Mesodermal cell (in vitro differentiated cells): Measurements from ENCODE around the gene TMEM238L.

Experiments used
- H3K27ac ChIP-seq: 2 replicates; pipeline ENCODE4 v1.7.0; 2013; ENCODE audit warnings: mild to moderate bottlenecking, low read depth, low read length, moderate library complexity; ENCODE audit not compliant: severe bottlenecking
- H3K36me3 ChIP-seq: 2 replicates; pipeline ENCODE4 v1.7.1; 2013; ENCODE audit warnings: mild to moderate bottlenecking, low read length, moderate library complexity; ENCODE audit not compliant: control insufficient read depth, insufficient read depth
- H3K4me1 ChIP-seq: one replicate; pipeline ENCODE4 v1.7.1; 2013; ENCODE audit warnings: mild to moderate bottlenecking, low read length; ENCODE audit not compliant: insufficient read depth, control insufficient read depth, poor library complexity, severe bottlenecking
- H3K4me3 ChIP-seq: 2 replicates; pipeline ENCODE4 v1.7.0; 2013; ENCODE audit warnings: low read length, control low read depth, mild to moderate bottlenecking; ENCODE audit not compliant: insufficient read depth, poor library complexity, severe bottlenecking; ENCODE audit errors: extremely low read depth
- H3K9me3 ChIP-seq: 2 replicates; pipeline ENCODE4 v1.7.1; 2013; ENCODE audit warnings: mild to moderate bottlenecking, low read length, moderate library complexity; ENCODE audit not compliant: control insufficient read depth
- WGBS, 2 experiments: methylation state at CpG; one replicate each; pipeline ENCODE4 v1.1.5; 2013; ENCODE audit warnings: missing lambda C conversion rate in 2 of 2; ENCODE audit not compliant: insufficient coverage in 2 of 2; 5-methylcytosine and 5-hydroxymethylcytosine counted together

The TMEM238L gene

DNA sequence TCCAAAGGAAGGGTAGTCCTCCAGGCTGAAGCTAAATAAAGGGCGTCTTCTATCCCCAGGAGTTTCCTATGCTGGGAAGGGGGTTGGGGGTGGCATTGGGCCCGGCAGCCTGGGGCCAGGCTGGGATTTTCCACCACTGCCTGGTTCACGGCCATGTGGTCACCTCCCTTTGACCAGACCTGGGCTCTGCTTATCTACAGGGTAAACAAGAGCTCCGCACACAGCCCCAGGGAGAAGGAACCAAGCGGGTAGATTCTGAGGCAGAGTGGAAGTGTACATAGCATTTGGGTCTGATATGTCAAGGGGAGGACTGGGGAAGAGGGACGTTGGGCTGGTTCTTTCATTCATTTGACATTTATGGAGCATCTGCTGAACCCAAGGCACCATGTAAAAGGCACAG is 46.8 kb downstream of the TMEM238L start:
- no peak overlapping the region for H3K4me3 ChIP-seq
- peaks cover 5% of the 10 kb centered on the region for H3K4me1 ChIP-seq
- H3K27ac ChIP-seq = no peak overlapping the region
- 88 to 98% methylated on average over 6 of the region's 6 CpGs for WGBS, 2 experiments
- no peaks in the 10 kb centered on the region for H3K9me3 ChIP-seq
- no peaks in the 10 kb centered on the region for H3K36me3 ChIP-seq

GRCh38 chr17:10756619-10757018 is 47.3 kb downstream of the TMEM238L start:
- WGBS, 2 experiments = 100% methylated on average over 1 of the region's 2 CpGs
- H3K27ac ChIP-seq = no peak overlapping the region

DNA sequence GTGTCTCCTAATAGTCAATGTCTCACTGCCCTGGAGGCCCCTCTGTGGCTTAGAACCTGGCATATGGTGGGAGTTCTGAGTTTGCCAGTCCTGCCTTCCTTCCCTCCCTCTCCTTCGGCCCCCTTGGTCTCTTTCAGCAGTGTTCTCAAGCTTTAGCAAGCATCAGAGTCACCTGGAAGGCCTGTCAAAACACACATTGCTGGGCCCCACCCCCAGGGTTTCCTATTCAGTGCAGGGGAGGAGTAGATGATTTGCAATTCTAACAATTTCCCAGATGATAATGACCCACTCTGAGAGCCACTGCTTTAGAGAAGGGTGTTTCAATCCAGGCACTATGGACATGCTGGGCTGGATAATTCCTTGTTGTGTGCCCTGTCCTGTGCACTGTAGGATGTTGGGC is 47.7 kb downstream of the TMEM238L start:
- no CpG with 5 or more reads among the region's 1 CpG for WGBS, 2 experiments
- Histone ChIP-seq H3K27ac (no peak overlapping the region), H3K9me3 (no peaks in the 10 kb centered on the region), H3K4me3 (no peak overlapping the region), H3K36me3 (no peaks in the 10 kb centered on the region), H3K4me1 (peaks cover 5% of the 10 kb centered on the region)

More at GRCh38 chr17:10756619-10757018, 47.3 kb downstream of the TMEM238L start:
- no peak overlapping the region for H3K4me3 ChIP-seq
- no peaks in the 10 kb centered on the region for H3K36me3 ChIP-seq
- no peaks in the 10 kb centered on the region for H3K9me3 ChIP-seq
- peaks cover 5% of the 10 kb centered on the region for H3K4me1 ChIP-seq

GRCh38 chr17:10755592-10756127 is 48.2 kb downstream of the TMEM238L start:
- no peaks in the 10 kb centered on the region for H3K9me3 ChIP-seq
- no peak overlapping the region for H3K4me3 ChIP-seq
- no peaks in the 10 kb centered on the region for H3K36me3 ChIP-seq
- peaks cover 5% of the 10 kb centered on the region for H3K4me1 ChIP-seq
- 61 to 74% methylated on average over 3 of the region's 3 CpGs for WGBS, 2 experiments
- no peak overlapping the region for H3K27ac ChIP-seq

GRCh38 chr17:10754861-10755591 is 48.9 kb downstream of the TMEM238L start:
- no peak overlapping the region for H3K4me3 ChIP-seq
- peaks cover 5% of the 10 kb centered on the region for H3K4me1 ChIP-seq
- WGBS, 2 experiments = 14 to 15% methylated on average over 8 to 11 of the region's 14 CpGs
- no peaks in the 10 kb centered on the region for H3K36me3 ChIP-seq
- no peaks in the 10 kb centered on the region for H3K9me3 ChIP-seq
- no peak overlapping the region for H3K27ac ChIP-seq

DNA sequence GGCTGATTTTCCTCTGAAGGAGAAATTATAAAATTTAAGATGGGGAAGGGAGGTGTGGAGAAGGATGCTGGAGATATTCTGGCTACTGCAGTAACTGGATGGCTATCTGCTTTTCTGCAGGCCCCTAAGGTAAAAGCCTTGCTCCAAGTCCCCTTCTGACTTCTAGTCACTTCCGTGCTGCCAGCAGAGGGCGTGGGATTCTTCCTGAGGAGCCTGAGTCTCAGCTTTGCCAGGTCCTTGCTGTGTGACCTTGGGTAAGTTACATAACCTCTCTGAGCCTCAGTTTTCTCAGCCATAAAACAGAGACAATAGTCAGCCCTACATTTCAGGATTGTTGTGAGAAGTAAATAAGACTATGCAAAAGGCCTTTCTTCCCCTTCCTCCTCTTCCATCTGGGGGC is 49.8 kb downstream of the TMEM238L start:
- Histone ChIP-seq H3K36me3 (no peaks in the 10 kb centered on the region), H3K27ac (no peak overlapping the region), H3K4me3 (no peak overlapping the region), H3K4me1 (peaks cover 5% of the 10 kb centered on the region), H3K9me3 (no peaks in the 10 kb centered on the region)
- WGBS, 2 experiments = 14% methylated on average over 2 of the region's 2 CpGs

- no peaks in the 10 kb centered on the region for H3K9me3 ChIP-seq
These were observed 51.2 kb downstream of the TMEM238L start for GRCh38 chr17:10752696-10753095.

DNA sequence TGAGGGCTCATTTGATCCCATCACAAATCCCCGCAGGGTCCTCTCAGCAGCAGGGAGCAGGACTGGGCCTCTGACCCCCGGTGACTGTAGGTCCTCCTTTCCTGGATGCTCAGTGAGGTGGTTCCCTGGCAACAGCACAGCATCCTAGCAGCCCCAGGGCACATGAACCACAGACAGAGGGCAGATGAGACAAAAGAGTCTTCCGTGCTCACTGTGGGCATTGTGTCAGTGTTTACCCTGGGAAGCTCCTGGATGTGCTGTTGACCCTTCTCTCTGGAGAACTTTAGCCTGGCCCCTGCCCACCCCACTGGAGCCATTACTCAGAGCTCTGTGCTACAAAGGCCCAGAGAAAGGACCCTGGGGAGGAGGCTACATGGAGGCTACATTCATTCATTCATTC is 52.3 kb downstream of the TMEM238L start:
- WGBS, 2 experiments = 72 to 81% methylated on average over 3 of the region's 3 CpGs
- Histone ChIP-seq H3K4me1 (peaks cover 5% of the 10 kb centered on the region), H3K27ac (no peak overlapping the region), H3K36me3 (no peaks in the 10 kb centered on the region), H3K9me3 (no peaks in the 10 kb centered on the region), H3K4me3 (no peak overlapping the region)

More at GRCh38 chr17:10752696-10753095, 51.2 kb downstream of the TMEM238L start:
- H3K27ac ChIP-seq = no peak overlapping the region
- WGBS, 2 experiments = 85 to 92% methylated on average over 4 to 5 of the region's 10 CpGs
- H3K4me3 ChIP-seq = no peak overlapping the region
- no peaks in the 10 kb centered on the region for H3K36me3 ChIP-seq
- peaks cover 5% of the 10 kb centered on the region for H3K4me1 ChIP-seq

GRCh38 chr17:10750210-10750609 is 53.7 kb downstream of the TMEM238L start:
- no peaks in the 10 kb centered on the region for H3K36me3 ChIP-seq
- H3K4me3 ChIP-seq = no peak overlapping the region
- H3K4me1 ChIP-seq = peaks cover 3% of the 10 kb centered on the region
- no peak overlapping the region for H3K27ac ChIP-seq
- 94 to 97% methylated on average over 4 of the region's 4 CpGs for WGBS, 2 experiments
- H3K9me3 ChIP-seq = no peaks in the 10 kb centered on the region

- H3K36me3 ChIP-seq = no peaks in the 10 kb centered on the region
- no peaks in the 10 kb centered on the region for H3K9me3 ChIP-seq
- H3K4me3 ChIP-seq = no peak overlapping the region
- peaks cover 5% of the 10 kb centered on the region for H3K4me1 ChIP-seq
- no peak overlapping the region for H3K27ac ChIP-seq
- 69 to 72% methylated on average over 7 to 8 of the region's 9 CpGs for WGBS, 2 experiments
These were observed 55.2 kb downstream of the TMEM238L start for GRCh38 chr17:10748531-10749181.

- Histone ChIP-seq H3K27ac (no peak overlapping the region), H3K4me3 (no peak overlapping the region), H3K4me1 (peaks cover 5% of the 10 kb centered on the region), H3K9me3 (no peaks in the 10 kb centered on the region), H3K36me3 (no peaks in the 10 kb centered on the region)
- 76 to 88% methylated on average over 1 to 3 of the region's 6 CpGs for WGBS, 2 experiments
These were observed 58.7 kb downstream of the TMEM238L start for GRCh38 chr17:10745231-10745630.
